Spleen (tissue), 7 donors: Measurements from ENCODE around the gene VNN1.

Experiments used
- POLR2A ChIP-seq, 3 donors: fragments of 450-650 bp; IDR thresholded peaks; one replicate each; pipeline ENCODE4 v1.5.1; 2017; ENCODE audit warnings: antibody characterized with exemption in 3 of 3, mild to moderate bottlenecking in 1 of 3
- POLR2AphosphoS5 ChIP-seq, 3 donors: sonication (generic); formaldehyde crosslinking; IDR thresholded peaks; one replicate each; pipeline ENCODE4 v1.5.1; 2017; ENCODE audit warnings: antibody characterized with exemption in 3 of 3
- TF ChIP-seq, protein P1 (sequence below), 11 experiments: fragments of 200-600 bp in 7 of 11; fragments of 450-650 bp in 4 of 11; sonication (generic) in 4 of 11; IDR thresholded peaks in 8 of 11; conservative IDR thresholded peaks in 3 of 11; 1 replicate in 7 of 11; 2 replicates in 4 of 11; pipeline versions ENCODE4 v1.4.0 to v1.8.0; 2016 to 2021; ENCODE audit warnings: antibody characterized with exemption in 11 of 11, inconsistent platforms in 4 of 11, mild to moderate bottlenecking in 1 of 11
- donor health status: DM: no; HTN: no; CAD: no; lungs with moderate emphysema.
- donor health status: DM: no; HTN: no; CAD: no.
- donor health status: DM: no; HTN: no; CAD: no.

GRCh38 chr6:132671295-132671694, 42.6 kb downstream of the VNN1 start:
- TF ChIP-seq, protein P1, sequence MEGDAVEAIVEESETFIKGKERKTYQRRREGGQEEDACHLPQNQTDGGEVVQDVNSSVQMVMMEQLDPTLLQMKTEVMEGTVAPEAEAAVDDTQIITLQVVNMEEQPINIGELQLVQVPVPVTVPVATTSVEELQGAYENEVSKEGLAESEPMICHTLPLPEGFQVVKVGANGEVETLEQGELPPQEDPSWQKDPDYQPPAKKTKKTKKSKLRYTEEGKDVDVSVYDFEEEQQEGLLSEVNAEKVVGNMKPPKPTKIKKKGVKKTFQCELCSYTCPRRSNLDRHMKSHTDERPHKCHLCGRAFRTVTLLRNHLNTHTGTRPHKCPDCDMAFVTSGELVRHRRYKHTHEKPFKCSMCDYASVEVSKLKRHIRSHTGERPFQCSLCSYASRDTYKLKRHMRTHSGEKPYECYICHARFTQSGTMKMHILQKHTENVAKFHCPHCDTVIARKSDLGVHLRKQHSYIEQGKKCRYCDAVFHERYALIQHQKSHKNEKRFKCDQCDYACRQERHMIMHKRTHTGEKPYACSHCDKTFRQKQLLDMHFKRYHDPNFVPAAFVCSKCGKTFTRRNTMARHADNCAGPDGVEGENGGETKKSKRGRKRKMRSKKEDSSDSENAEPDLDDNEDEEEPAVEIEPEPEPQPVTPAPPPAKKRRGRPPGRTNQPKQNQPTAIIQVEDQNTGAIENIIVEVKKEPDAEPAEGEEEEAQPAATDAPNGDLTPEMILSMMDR (IDR thresholded peaks at IDR 0.05 in 8 of 11, conservative IDR thresholded peaks at IDR 0.05 in 3 of 11) = no peak
- TF ChIP-seq POLR2AphosphoS5 (IDR thresholded peaks at IDR 0.05) (no peak), POLR2A (IDR thresholded peaks at IDR 0.05) (no peak)
